Suprapubic skin (tissue), 4 donors: ENCODE data around the gene UBE3A. TPM values are rescaled to one million over a fixed set of nuclear protein-coding genes. Genes with fewer than 3 reads are reported as not detected.

Experiments
- DNase-seq, 2 donors: peaks; one replicate each; pipeline ENCODE4 v3.0.0-alpha.2; 2019; ENCODE audit warnings: low spot score in 2 of 2
- H3K27ac ChIP-seq: fragments of 200-600 bp; sonication (generic); one replicate; pipeline ENCODE4 v1.5.1; 2019
- H3K27me3 ChIP-seq: fragments of 200-600 bp; sonication (generic); one replicate; pipeline ENCODE4 v1.5.1; 2019
- H3K36me3 ChIP-seq: fragments of 200-600 bp; sonication (generic); one replicate; pipeline ENCODE4 v1.5.1; 2019
- H3K4me1 ChIP-seq: fragments of 200-600 bp; sonication (generic); one replicate; pipeline ENCODE4 v1.5.1; 2019
- H3K4me3 ChIP-seq: fragments of 200-600 bp; sonication (generic); one replicate; pipeline ENCODE4 v1.5.1; 2019; ENCODE audit warnings: mild to moderate bottlenecking
- H3K9me3 ChIP-seq: fragments of 200-600 bp; sonication (generic); one replicate; pipeline ENCODE4 v1.5.1; 2019
- EP300 ChIP-seq: sonication (generic); formaldehyde crosslinking; IDR thresholded peaks from one replicate; pipeline ENCODE4 v1.6.1; 2017; ENCODE audit warnings: antibody characterized with exemption
- POLR2A ChIP-seq, 2 donors: fragments of 450-650 bp; IDR thresholded peaks; one replicate each; pipeline ENCODE4 v1.6.1; 2017; ENCODE audit warnings: antibody characterized with exemption in 2 of 2, mild to moderate bottlenecking in 2 of 2, moderate library complexity in 2 of 2
- POLR2AphosphoS5 ChIP-seq, 3 donors: sonication (generic); formaldehyde crosslinking; IDR thresholded peaks; one replicate each; pipeline ENCODE4 v1.6.1; 2017; ENCODE audit warnings: antibody characterized with exemption in 3 of 3
- WGBS: methylation state at CpG from one replicate; pipeline ENCODE4 v1.1.5; 2018; 5-methylcytosine and 5-hydroxymethylcytosine counted together
- total RNA-seq, 4 donors: library from RNA; depleted of rRNA; stranded (reverse); fragments of >200 nt; gene quantifications; one replicate each; pipeline ENCODE4 v1.1.0, GENCODE V29; 2016
- TF ChIP-seq, protein P1 (sequence below), 2 donors: fragments of 200-600 bp in 1 of 2; fragments of 450-650 bp in 1 of 2; sonication (generic) in 1 of 2; IDR thresholded peaks; one replicate each; pipeline ENCODE4 v1.5.1; 2016 to 2019; ENCODE audit warnings: antibody characterized with exemption in 2 of 2, mild to moderate bottlenecking in 1 of 2, moderate library complexity in 1 of 2

The UBE3A gene
- total RNA-seq: 100 to 1,000 TPM in 1 of 4 donors, 10 to 100 TPM in 3; 64.0 to 100 (median 85.0) TPM

GRCh38 chr15:25438601-25439368 is at the start of gene UBE3A:
Gene UBE3A (minus strand): TSS chr15:25439024. CDS start chr15:25409107, 29,917 bp downstream.
- Histone ChIP-seq H3K9me3 (no peaks in the 10 kb centered on the region), H3K27me3 (no peaks in the 10 kb centered on the region), H3K36me3 (no peaks in the 10 kb centered on the region), H3K4me3 (peak within 1 kb of the TSS; percentile 97), H3K27ac (peak within 1 kb of the TSS; percentile 98), H3K4me1 (peaks cover 38% of the 10 kb centered on the region)
- peak; percentile 90 to 91 for DNase-seq
- TF ChIP-seq EP300: no peak
- TF ChIP-seq POLR2AphosphoS5 (IDR thresholded peaks at IDR 0.05): peak in 2 of 3 donors; percentile 8 to 26
- TF ChIP-seq POLR2A (IDR thresholded peaks at IDR 0.05): peak in 1 of 2 donors; percentile 78
- 0% methylated on average over 2 of the region's 97 CpGs for WGBS

DNA sequence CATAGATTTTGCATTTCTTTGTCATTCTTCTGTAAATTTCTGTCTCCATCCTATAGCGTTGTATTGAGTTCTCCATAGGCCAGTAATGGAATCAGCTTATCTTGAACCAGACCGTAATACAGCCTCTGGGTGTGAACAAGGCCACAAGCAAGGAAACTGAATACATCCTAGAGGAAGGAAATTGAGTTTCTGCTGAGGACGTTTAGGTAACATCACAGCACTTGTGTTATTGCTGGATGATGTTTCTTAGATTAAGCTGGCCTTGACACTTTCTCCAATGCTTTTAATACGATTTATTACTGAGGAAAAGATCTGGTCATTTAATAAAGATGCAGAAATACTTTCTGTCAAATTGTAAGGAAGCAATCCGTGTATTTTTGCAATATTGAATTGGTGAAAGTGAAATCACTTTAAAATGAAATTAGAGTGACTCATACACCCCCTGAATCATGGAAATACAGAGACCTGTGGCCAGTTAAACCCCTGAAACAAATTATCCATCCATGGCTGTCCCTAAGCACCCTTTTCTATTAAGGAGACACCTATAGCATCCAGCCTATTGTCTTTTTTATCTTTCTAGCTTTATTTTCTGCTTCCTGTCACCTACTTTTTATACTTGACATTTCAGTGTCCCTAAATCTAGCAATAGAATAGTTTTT is 48.5 kb upstream of the UBE3A start:
- Histone ChIP-seq H3K4me3 (no peak overlapping the region), H3K36me3 (no peaks in the 10 kb centered on the region), H3K4me1 (no peaks in the 10 kb centered on the region), H3K27me3 (no peaks in the 10 kb centered on the region), H3K27ac (no peak overlapping the region), H3K9me3 (peaks cover 26% of the 10 kb centered on the region)
- no peak for TF ChIP-seq POLR2AphosphoS5 (IDR thresholded peaks at IDR 0.05)
- TF ChIP-seq, protein P1, sequence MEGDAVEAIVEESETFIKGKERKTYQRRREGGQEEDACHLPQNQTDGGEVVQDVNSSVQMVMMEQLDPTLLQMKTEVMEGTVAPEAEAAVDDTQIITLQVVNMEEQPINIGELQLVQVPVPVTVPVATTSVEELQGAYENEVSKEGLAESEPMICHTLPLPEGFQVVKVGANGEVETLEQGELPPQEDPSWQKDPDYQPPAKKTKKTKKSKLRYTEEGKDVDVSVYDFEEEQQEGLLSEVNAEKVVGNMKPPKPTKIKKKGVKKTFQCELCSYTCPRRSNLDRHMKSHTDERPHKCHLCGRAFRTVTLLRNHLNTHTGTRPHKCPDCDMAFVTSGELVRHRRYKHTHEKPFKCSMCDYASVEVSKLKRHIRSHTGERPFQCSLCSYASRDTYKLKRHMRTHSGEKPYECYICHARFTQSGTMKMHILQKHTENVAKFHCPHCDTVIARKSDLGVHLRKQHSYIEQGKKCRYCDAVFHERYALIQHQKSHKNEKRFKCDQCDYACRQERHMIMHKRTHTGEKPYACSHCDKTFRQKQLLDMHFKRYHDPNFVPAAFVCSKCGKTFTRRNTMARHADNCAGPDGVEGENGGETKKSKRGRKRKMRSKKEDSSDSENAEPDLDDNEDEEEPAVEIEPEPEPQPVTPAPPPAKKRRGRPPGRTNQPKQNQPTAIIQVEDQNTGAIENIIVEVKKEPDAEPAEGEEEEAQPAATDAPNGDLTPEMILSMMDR (IDR thresholded peaks at IDR 0.05): no peak
- no peak for TF ChIP-seq EP300
- TF ChIP-seq POLR2A (IDR thresholded peaks at IDR 0.05): no peak
- no peak for DNase-seq
- 64% methylated on average over 5 of the region's 5 CpGs for WGBS

DNA sequence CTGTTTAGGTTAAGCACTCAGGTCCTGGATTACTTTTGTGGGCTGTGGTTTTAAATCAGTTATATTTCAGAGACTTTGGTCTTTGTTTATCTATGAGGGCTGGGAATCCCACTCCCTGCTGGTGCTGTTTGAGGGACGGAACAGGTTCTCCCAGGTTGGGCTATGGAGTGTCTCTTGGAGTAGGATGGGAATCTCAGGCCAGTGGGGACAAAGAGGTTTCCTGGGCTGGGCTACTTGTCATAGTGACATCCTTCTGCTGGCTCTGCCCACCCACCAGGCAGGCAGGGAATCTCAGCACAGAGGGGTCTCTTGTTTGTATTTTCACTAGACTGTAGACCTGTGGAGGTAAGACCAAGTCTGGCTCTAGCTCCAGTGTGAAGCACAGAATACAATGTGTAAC is 47.2 kb upstream of the UBE3A start:
- 67% methylated on average over 1 of the region's 1 CpG for WGBS
- TF ChIP-seq POLR2AphosphoS5 (IDR thresholded peaks at IDR 0.05): no peak
- no peak for TF ChIP-seq POLR2A (IDR thresholded peaks at IDR 0.05)
- no peak for TF ChIP-seq EP300
- TF ChIP-seq, protein P1 (IDR thresholded peaks at IDR 0.05): no peak
- Histone ChIP-seq H3K4me1 (peaks cover 9% of the 10 kb centered on the region), H3K9me3 (peaks cover 18% of the 10 kb centered on the region), H3K4me3 (no peak overlapping the region), H3K36me3 (no peaks in the 10 kb centered on the region), H3K27me3 (no peaks in the 10 kb centered on the region), H3K27ac (no peak overlapping the region)
- no peak for DNase-seq

- 19% methylated on average over 13 of the region's 14 CpGs for WGBS
- Histone ChIP-seq H3K4me3 (peak overlapping the region; percentile 17), H3K36me3 (no peaks in the 10 kb centered on the region), H3K27ac (no peak overlapping the region), H3K27me3 (no peaks in the 10 kb centered on the region), H3K4me1 (peaks cover 9% of the 10 kb centered on the region), H3K9me3 (no peaks in the 10 kb centered on the region)
- DNase-seq: no peak
- TF ChIP-seq POLR2AphosphoS5 (IDR thresholded peaks at IDR 0.05) (no peak), EP300 (no peak), POLR2A (IDR thresholded peaks at IDR 0.05) (no peak)
- TF ChIP-seq, protein P1 (IDR thresholded peaks at IDR 0.05): no peak
Measured at GRCh38 chr15:25481208-25481859, 42.5 kb upstream of the UBE3A start.

DNA sequence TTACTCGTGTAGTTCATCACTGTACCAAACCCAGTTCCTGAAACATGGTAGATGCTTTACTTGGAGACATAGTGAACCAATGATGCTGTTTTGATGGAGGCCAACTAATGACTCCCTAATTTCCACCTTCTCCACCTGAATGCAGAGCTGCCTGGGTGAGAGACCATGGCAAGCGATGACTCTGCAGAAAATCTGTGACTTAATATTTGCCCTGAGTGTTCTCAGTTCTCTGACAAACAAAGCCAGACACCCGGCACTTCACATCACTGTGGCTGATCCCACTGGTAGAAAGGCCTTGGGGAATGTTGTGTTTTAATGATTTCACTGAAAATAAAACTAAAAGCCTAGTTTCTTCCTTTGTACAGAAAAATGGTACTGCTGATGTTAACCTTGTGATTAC is 39.5 kb upstream of the UBE3A start:
- Histone ChIP-seq H3K9me3 (no peaks in the 10 kb centered on the region), H3K27ac (no peak overlapping the region), H3K27me3 (no peaks in the 10 kb centered on the region), H3K36me3 (no peaks in the 10 kb centered on the region), H3K4me1 (peaks cover 9% of the 10 kb centered on the region), H3K4me3 (no peak overlapping the region)
- TF ChIP-seq, protein P1 (IDR thresholded peaks at IDR 0.05): no peak
- TF ChIP-seq POLR2A (IDR thresholded peaks at IDR 0.05): no peak
- TF ChIP-seq POLR2AphosphoS5 (IDR thresholded peaks at IDR 0.05): no peak
- TF ChIP-seq EP300: no peak
- 90% methylated on average over 3 of the region's 3 CpGs for WGBS
- no peak for DNase-seq
